ENCODE results near the gene CNTFR.
"Not testable (repeated sequence)": the region's sequence is repeated elsewhere in the genome, so short reads cannot be mapped to it uniquely, and the experiment has no call there.

The CNTFR gene, protein sequence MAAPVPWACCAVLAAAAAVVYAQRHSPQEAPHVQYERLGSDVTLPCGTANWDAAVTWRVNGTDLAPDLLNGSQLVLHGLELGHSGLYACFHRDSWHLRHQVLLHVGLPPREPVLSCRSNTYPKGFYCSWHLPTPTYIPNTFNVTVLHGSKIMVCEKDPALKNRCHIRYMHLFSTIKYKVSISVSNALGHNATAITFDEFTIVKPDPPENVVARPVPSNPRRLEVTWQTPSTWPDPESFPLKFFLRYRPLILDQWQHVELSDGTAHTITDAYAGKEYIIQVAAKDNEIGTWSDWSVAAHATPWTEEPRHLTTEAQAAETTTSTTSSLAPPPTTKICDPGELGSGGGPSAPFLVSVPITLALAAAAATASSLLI

DNA sequence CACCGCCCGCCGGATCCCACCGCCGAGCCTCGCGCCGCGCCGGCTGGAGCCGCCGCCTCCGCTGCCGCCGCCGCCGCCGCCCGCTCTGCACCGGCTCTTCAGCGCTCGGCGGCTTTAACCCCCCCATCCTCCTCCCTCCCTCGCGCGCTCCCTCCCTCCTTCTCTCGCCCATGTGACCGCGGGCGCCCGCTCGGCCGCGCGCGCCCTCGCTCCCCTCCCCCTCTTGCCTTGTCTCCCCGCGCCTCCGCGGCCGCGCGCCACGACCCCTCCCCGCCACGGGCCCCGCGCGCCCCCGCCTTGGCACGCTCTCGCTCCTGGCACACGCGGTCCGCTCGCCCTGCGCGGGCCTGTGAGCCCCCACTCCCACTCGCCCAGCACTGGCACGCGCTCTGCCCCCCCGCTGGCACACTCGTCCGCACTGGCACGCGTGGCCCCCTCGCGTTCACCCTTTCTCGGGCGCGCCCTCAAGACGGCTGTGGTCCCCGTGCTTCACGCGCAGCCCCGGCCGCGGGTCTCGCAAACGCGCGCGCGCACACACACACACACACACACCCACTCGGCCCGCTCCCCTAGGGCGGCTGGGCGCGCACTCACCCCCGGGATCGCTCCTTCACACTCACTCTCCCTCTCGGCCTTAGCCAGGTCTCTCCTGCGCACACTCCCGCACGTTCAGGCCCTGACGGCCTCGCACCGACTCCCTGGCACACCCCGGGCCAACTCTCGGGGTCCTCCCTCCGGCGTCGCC lies at the start of gene CNTFR:
Gene CNTFR, minus strand, starts transcription at position 89 of the 745 bp plus-strand sequence. CDS start 20,743 bp downstream, outside the sequence.
- no peak for DNase-seq

DNA sequence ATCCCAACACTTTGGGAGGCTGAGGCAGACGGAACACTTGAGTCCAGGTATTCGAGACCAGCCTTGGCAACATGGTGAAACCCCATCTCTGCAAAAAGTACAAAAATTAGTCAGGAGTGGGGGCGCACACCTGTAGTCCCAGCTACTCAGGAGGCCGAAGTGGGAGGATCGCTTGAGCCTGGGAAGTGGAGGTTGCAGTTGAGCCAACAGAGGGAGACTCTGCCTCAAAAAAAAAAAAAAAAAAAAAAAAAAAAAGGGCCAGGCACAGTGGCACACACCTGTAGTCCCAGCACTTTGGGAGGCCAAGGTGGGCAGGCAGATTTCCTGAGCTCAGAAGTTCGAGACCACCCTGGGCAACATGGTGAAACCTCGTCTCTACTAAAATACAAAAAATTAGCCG lies 49.8 kb upstream of the CNTFR start:
- not testable (repeated sequence) for DNase-seq

DNA sequence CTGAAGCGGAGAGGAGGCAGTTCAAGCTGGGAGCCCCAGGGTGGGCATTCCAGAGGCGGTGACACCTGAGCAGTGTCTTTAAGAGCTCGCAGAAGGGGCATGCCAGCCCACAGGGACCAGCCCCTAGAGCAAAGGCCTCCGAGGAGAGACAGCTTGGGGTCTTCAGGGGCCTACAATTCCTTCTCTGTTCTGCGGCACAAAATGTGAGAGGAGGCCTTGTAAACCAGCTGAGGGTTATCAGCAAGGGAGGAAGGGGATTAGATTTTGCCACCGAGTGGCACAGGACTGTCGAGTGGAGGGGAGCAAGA lies 48.6 kb upstream of the CNTFR start:
- DNase-seq, result no peak

DNA sequence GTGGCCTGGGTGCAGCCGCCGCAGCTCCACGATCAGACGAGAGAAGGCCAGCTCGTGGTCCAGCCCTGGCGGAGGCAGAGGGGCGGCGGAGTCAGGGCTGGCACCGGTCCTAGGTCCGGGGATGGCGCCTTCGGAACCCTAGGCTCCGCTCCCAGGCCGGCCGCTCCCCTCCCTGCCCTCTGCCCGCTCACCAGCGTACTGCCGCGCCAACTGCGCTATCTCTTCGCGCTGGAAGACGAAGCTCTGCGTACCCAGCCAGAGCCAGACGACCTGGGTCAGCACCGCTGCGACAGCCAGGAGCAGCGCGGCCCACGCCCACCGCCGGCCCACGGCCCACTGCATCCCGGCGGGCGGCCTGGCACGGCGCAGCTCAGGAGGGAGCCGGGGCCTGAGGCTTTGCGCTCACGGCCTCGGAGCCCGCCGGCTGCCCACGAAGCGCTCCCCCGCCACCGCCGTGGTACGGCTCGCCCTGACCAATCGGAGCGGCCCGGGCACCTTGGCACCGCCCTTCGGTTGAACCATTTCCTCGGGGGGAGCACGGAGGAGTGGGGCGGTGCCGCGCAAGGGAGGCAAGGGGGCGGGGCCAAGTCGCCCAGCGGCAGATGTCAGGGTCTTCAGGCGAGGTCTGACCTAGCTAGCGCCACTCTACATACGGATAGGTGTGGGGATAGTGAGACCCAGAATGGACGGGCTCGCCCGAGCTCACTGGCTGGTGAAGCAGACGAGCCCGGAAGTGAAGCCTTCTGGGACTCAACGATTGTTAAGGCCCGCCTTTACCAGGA lies 48.0 kb upstream of the CNTFR start, which contains the start of gene SIGMAR1:
Gene SIGMAR1, minus strand, starts transcription at position 432 of the 782 bp plus-strand sequence. Its CDS starts 90 bp downstream, at position 342.
- peak; percentile 88 for DNase-seq

DNA sequence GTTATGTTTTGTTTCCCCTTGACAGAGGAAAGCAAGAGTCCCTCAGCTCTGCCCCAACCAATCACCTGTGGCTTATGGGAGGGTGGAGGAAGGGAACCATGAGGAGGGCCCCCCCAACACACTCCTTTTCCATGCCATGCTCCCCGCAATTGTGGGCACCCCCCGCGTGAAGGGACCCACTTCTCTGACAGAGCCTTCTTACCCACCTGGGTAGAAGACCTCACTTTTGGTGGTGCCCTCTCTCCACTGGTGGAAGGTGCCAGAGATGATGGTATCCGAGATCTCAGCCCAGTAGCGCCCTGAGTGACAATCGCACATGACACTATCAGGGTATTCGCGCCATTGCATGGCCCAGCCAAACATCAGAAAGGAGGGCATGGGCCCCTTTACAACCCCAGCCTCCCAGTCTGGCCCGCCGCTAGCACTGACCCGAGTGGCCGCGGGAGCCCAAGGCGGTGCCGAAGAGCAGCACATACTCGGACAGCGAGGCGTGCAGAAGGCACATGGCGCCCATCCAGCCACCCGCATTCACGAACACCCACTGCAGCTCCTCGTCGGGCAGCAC lies 47.3 kb upstream of the CNTFR start:
- peak; percentile 35 for DNase-seq

DNA sequence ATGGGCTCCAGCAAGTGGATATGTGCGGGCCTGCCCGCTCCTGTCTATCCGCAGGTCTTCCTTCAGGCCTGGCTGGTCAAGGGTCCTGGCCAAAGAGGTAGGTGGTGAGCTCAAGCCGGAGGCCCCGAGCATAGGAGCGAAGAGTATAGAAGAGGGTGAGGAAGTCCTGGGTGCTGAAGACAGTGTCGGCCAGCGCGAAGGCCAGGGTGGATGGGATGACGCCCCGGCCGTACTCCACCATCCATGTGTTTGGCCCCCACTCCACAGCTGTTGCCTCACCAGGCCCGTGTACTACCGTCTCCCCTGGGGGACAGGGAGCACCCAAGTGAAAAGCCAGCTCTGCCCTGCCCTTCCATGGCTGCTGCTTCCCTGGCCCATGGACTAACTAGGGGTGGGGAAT lies 46.0 kb upstream of the CNTFR start:
- no peak for DNase-seq

DNA sequence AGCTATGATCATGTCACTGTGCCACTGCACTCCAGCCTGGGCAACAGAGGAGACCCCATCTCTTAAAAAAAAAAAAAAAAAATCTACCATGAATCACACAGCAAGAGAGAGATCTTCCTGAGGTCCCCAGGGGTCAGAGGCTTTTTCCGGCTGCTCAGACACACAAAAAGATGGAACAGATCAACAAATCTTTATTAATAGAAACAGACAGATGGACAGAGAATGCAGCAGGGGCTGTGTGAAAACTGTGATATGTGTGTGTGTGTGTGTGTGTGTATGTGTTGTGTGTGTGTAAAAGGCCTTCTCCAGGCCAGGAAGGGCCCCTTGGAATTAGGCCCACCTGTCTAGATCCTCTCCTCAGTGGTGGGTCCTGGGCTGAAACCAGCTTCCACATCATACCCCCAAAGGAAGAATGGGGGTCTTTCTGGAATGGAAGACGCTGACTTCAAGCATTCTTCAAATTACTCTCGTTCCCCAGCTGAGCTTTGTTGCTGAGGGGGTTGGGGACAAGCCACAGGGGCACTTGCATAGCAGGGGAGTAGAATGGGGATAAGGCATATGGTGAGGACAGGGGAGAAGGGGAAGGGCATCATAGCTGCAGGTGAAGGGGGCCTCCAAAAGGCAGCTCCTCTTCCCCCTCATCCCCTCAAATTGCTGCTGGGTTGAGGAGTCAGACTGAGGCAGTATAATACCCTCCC lies 45.2 kb upstream of the CNTFR start:
- no peak for DNase-seq

DNA sequence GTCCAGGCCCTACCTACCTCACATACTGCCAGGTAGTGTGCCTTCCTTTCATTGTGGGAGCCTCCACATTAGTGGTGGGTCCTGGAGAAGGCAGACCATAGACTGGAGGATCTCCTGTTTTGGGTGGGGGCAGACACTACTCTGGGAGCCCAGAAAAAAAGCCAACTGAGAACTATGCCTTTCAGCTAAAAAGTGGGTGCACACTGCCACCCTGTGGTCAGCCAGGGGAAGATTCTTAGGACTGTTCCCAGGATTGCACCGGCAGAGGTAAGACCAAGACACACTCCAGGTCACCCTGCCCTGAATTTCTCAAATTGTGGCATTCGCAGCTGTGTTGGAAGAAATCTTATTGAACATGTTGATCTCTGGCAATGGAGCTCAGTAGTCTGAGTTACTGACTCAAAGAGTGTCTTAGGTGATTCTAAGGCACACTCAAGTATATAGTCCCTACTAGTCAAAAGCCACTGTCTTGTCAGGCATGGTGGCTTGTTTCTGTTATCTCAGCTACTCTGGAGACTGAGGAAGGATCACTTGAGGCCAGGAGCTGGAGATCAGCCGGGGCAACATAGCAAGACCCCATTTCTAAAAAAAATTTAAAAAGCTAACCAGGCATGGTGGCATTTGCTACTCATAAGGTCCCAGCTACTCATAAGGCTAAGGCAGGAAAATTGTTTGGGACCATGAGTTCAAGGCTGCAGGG lies 44.5 kb upstream of the CNTFR start:
- DNase-seq, result peak; percentile 49

DNA sequence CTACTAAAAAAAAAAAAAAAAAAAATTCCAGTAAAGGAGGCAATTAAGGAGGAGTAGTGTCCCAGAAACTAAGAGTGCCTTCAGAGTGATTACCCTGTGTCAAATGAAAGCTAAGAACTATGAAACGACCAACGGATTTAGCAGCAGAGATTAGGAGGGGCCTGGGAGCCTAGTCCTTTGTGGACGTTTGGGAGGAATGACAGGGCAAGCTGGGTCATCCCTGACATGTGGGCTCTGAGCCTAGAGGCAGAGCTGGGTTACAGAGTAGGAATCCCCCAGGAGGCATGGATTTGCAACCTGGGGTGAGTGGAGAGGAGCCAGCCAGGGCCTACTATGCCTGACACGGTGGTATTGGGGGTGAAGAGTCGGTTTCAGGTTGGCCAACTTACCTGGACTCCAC lies 43.6 kb upstream of the CNTFR start:
- DNase-seq, result no peak

DNA sequence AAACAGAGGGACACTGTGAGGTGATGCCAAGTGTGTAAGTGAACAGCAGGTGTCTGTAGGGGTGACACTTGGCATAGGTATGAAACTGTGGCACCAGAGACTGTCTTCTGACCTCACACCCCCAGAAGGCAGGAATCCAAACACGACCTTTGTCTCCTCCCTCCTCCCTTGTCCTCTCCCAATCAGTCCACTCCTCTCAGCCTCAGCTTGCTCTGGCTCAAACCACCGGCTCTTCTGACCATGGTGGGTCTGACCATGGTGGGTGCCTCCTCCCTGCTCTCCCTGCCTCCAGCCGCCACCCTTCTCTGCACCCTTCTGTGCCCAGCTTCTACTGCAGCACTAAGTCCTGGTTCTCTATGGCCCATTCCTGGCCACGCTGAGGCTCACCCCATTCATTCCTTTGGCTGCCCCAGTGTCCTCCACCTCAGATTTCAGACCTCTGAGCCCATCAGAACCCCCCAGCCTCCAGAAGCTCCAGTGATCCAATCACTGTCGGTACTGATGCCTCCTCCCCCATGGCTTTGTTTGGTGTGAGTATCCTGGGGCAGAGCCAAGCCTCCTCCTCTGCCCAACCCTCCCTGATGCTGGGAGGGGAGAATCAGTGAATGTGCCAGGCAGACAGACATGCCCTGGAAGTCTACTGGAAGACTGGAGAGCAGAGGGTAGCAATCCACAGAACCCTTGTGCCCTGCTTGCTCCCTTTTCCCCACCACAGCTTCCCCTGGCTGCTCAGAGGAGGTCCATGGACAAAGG lies 41.1 kb upstream of the CNTFR start:
- DNase-seq, result no peak

DNA sequence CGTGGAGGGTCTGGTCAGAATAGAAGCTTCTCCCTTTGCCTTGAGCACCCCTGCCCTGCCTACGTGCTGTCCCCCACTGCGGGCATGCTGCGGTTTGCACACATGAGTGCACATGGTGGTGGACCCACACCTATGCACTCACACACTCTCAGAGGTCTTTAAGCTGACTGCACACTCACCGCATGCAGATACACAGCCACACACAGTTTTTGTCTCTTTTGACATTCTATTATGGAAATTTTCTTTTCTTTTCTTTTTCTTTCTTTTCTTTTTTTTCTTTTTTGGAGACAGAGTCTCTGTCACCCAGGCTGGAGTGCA lies 39.9 kb upstream of the CNTFR start:
- no peak for DNase-seq

DNA sequence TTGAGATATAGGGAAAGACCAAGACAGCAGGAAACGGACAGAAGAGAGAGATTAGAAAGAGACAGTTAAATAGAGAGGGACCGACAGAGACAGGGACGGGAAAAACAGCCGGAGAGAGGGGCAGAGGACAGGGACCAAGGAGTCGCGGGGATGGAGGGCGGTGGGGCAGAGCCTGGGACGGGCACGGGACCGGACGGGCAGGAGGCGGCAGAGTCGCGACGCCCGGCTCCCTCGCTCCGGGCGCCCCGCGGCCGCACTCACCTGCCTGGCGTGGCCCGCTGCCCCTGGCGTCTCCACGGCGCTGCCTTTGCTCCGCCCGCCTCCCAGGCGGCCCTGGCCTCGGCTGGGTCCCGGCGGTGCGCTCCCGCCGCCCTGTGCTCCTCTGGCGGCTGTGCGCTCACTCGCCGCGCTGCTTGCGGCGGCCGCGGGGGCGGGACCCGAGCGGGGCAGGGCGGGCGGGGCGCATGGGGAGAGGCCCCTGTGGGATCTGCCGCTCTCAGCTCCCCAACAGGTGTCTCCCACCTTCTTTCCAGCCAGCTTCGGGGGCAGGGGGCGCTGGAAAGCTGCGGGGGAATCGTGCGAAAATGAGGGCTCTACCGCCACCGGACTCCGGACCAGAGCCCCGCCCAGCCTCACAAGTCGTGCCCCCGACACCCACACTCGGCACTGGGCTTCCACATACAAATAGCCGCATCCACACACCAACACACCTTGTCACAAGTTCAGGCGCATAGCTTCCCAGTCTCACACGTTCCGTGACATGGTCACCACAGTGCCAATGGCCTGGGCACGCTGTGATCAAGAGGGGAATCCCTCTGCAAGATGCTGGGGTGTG lies 39.3 kb upstream of the CNTFR start, which contains the start of gene ARID3C:
Gene ARID3C, minus strand, starts transcription at position 411 of the 835 bp plus-strand sequence. CDS start 1,052 bp downstream, outside the sequence.
- DNase-seq, result no peak

DNA sequence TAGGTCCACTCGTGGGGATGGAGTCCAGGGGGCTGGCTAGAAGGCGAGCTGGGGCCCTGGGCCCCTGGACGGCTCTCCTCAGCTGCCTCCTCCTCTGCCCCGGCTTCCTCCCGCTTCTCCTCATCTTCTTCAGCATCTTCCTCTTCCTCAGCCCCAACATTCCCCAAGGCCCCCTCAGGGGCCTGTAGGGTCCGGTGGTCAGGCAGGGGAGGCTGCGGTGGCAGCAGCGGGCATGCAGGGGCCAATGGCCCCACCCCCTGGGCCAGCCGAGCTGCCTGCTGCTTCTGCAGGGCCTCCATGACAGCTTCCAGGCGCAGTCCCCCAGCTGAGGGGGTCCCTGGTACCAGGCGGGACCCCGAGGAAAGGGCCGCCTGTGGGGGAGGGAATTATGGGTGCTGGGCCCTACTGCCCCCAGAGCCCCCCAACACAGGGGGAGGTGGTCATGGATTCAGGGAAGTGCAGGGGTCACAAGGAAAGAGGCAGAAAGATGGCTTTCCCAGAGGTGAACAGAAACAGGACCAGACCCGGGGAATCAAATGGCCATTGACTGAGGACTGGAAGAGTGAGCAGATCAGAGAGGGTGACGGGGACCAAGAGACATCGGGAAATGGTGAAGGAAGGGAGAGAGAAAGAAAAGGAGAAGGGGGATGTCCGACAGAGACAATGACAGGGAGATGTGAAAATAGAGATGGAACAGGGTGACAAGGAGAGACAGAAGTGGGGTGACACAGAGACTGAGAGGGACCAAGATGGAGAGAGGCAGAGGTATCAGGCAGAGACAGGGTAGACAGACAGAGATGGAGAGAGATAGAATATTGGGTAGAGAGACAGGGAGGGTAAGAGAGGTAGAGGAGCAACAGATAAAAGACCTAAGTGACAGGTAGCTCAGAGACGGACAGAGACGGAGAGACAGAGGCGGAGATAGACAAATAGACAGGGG lies 38.5 kb upstream of the CNTFR start:
- no peak for DNase-seq

DNA sequence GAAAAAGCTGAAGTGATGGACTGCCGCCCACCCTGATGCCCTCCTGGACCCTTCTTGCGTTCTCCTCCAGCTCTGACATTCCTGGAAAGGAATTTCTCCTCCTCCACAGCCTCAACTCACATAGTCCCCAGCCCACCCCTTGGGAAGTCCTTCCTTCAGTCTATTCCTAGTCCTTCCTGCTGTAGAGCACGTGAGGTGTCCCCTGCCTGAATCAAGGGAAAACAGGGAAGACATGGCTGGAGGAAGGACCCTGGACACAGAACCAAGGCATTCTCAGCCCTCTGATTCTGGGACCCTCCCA lies 35.6 kb upstream of the CNTFR start:
- no peak for DNase-seq

DNA sequence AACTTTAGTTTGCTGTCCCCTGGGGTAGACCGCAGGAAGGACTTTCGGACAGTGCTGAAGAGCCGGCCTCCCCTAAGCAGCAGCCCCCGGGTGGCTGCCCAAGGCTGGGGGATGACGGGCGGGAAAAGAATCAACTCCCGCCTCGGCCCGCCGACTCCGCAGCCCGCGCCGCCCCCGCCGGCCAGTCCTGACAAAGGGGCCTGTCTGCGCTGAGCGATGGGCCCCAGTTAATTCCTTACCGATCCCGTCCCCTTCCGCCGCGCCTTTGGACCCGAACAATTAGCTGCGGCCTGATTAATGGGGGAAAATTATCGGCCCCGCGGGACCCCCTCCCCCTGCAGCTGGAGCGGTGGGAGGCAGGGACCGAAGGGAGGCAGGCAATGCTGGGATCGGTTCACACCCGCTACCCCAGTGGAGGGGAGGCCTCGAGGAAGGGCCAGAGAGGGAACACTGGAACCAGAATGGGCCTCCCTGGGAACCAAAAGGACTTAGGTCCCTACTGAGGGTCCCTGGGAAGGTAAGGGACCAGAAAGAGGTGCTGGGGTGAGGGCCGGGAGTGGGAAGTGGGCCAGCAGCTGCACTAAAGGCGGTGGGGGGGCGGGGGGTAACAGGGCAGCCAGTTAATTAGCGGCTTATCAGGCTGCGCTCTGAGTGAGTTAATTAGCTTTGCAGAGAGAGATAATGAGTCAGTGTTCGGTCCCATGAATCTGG lies 35.1 kb upstream of the CNTFR start:
- no peak for DNase-seq

DNA sequence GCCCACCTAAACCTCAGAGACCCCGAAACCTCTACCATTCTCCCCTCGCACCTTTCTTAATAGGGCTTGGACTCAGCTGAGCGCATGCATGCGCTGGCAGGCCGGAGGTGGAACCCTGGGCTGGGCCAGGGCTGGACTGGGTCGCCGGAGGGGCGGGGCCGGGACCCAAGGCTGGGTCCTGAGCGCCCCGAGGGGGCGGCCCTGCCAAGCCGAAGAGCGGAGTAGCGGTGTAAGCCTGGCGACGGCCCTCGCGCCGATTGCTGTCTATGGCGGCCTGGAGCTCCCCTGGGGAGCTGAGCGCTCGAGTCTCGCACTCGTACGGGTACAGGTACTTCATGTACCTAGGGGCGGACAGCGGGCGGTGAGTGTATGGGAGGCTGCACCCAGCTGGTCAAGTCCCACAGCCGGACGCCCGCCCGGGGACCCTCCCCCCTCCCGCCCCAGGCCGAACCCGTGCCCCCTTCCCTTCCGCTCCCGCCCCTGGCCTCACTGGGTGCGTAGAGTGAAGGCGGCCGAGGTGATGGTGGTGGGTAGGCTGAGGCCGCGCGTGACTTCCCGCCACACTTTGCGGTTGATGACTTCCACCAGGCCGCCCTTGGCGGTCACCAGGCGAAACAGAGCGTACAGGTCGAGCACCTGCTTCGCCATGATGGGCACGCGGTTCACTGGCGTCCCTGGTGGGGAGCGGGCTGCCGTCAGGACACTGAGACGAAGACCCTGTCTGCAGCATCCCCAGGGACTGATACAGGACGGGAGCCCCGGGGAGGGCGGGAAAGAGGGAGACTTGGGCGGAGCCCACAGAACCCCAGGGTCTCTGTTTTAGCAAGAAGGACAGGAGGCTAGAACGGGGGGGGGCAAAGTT lies 34.1 kb upstream of the CNTFR start:
- DNase-seq, result no peak

Data from HCEC 1CT (cell line).